Loucy (cell line): ENCODE measurements around the gene C1QTNF3.

Experiments
- H2AFZ ChIP-seq: fragments of 200-600 bp; sonication (generic); 2 replicates; pipeline ENCODE4 v1.6.0; 2016; ENCODE audit warnings: antibody characterized with exemption, mild to moderate bottlenecking, low read length, moderate library complexity
- H3F3A ChIP-seq: fragments of 200-600 bp; 2 replicates; pipeline ENCODE4 v1.6.0; 2016; ENCODE audit warnings: antibody characterized with exemption, low read depth, mild to moderate bottlenecking
- H3K27me3 ChIP-seq: fragments of 200-600 bp; sonication (generic); 2 replicates; pipeline ENCODE4 v1.6.1; 2014; ENCODE audit warnings: low read length, mild to moderate bottlenecking; ENCODE audit not compliant: insufficient read depth, poor library complexity, severe bottlenecking
- H3K36me3 ChIP-seq: fragments of 200-600 bp; sonication (generic); 2 replicates; pipeline ENCODE4 v1.6.1; 2016; ENCODE audit warnings: low read length; ENCODE audit not compliant: insufficient read depth
- H3K4me1 ChIP-seq: fragments of 200-600 bp; sonication (generic); 2 replicates; pipeline ENCODE4 v1.5.1; 2014; ENCODE audit warnings: low read length, mild to moderate bottlenecking; ENCODE audit not compliant: insufficient read depth, poor library complexity, severe bottlenecking
- H3K4me2 ChIP-seq: fragments of 200-600 bp; sonication (generic); 2 replicates; pipeline ENCODE4 v1.6.0; 2014; ENCODE audit warnings: antibody characterized with exemption, low read length, low read depth, mild to moderate bottlenecking; ENCODE audit not compliant: poor library complexity, severe bottlenecking
- H3K4me3 ChIP-seq: fragments of 200-600 bp; sonication (generic); 2 replicates; pipeline ENCODE4 v1.5.1; 2014; ENCODE audit warnings: low read length, mild to moderate bottlenecking, mixed read lengths; ENCODE audit not compliant: poor library complexity, severe bottlenecking
- H3K79me2 ChIP-seq: fragments of 200-600 bp; sonication (generic); 2 replicates; pipeline ENCODE4 v1.6.1; 2014; ENCODE audit warnings: low read length; ENCODE audit not compliant: insufficient read depth
- H3K9ac ChIP-seq: fragments of 200-600 bp; sonication (generic); 2 replicates; pipeline ENCODE4 v1.6.0; 2014; ENCODE audit warnings: mild to moderate bottlenecking, low read depth, low read length, moderate library complexity; ENCODE audit not compliant: poor library complexity, severe bottlenecking
- H3K9me2 ChIP-seq: fragments of 200-600 bp; sonication (generic); replicated peaks from 2 replicates; pipeline ENCODE4 v1.6.1; 2016; ENCODE audit warnings: low read depth, low read length, mixed read lengths
- H3K9me3 ChIP-seq: fragments of 200-600 bp; sonication (generic); 2 replicates; pipeline ENCODE4 v1.6.1; 2014; ENCODE audit warnings: mild to moderate bottlenecking, antibody characterized with exemption, low read length, low read depth; ENCODE audit not compliant: insufficient read depth
- H4K20me1 ChIP-seq: fragments of 200-600 bp; sonication (generic); 2 replicates; pipeline ENCODE4 v1.6.0; 2014; ENCODE audit warnings: antibody characterized with exemption, low read length, mild to moderate bottlenecking; ENCODE audit not compliant: insufficient read depth, poor library complexity, severe bottlenecking
- CTCF ChIP-seq: fragments of 200-600 bp; sonication (generic); conservative IDR thresholded peaks from 2 replicates; pipeline ENCODE4 v1.5.1; 2014; ENCODE audit warnings: mild to moderate bottlenecking, antibody characterized with exemption, low read length
- EZH2phosphoT487 ChIP-seq: fragments of 200-600 bp; IDR thresholded peaks from 2 replicates; pipeline ENCODE4 v1.6.1; 2018; ENCODE audit warnings: antibody characterized with exemption, mild to moderate bottlenecking, moderate library complexity, borderline replicate concordance

The C1QTNF3 gene

GRCh38 chr5:34064656-34065055 lies 21.6 kb upstream of the C1QTNF3 start:
- Histone ChIP-seq H3K9me3 (no peaks in the 10 kb centered on the region), H3K4me2 (no peak overlapping the region), H3K9ac (no peak overlapping the region), H3K4me3 (no peak overlapping the region), H3K27me3 (no peaks in the 10 kb centered on the region), H3F3A (no peaks in the 10 kb centered on the region), H3K9me2 (no peaks in the 10 kb centered on the region), H3K79me2 (no peaks in the 10 kb centered on the region), H4K20me1 (no peaks in the 10 kb centered on the region), H2AFZ (no peak overlapping the region), H3K4me1 (no peaks in the 10 kb centered on the region), H3K36me3 (peaks cover 25% of the 10 kb centered on the region; the same call in 1 of the 2 replicates)
- TF ChIP-seq EZH2phosphoT487 (no peak), CTCF (no peak)

GRCh38 chr5:34062419-34062818 lies 19.4 kb upstream of the C1QTNF3 start:
- no peaks in the 10 kb centered on the region for H3K27me3 ChIP-seq
- H3K4me3 ChIP-seq: no peak overlapping the region
- TF ChIP-seq EZH2phosphoT487: no peak
- no peak for TF ChIP-seq CTCF
- no peaks in the 10 kb centered on the region for H3K9me2 ChIP-seq
- no peaks in the 10 kb centered on the region for H3K79me2 ChIP-seq
- H3K4me2 ChIP-seq: no peak overlapping the region
- H3K9ac ChIP-seq: no peak overlapping the region
- H3K36me3 ChIP-seq: peaks cover 29% of the 10 kb centered on the region; the same call in 1 of the 2 replicates
- no peaks in the 10 kb centered on the region for H4K20me1 ChIP-seq
- no peak overlapping the region for H2AFZ ChIP-seq
- H3F3A ChIP-seq: no peaks in the 10 kb centered on the region
- H3K4me1 ChIP-seq: no peaks in the 10 kb centered on the region
- H3K9me3 ChIP-seq: no peaks in the 10 kb centered on the region

GRCh38 chr5:34061993-34062392 lies 19.0 kb upstream of the C1QTNF3 start:
- no peaks in the 10 kb centered on the region for H3K9me2 ChIP-seq
- no peaks in the 10 kb centered on the region for H3F3A ChIP-seq
- H3K79me2 ChIP-seq: no peaks in the 10 kb centered on the region
- TF ChIP-seq EZH2phosphoT487 (no peak), CTCF (no peak)
- H4K20me1 ChIP-seq: no peaks in the 10 kb centered on the region
- no peaks in the 10 kb centered on the region for H3K4me1 ChIP-seq
- peaks cover 29% of the 10 kb centered on the region; the same call in 1 of the 2 replicates for H3K36me3 ChIP-seq
- no peak overlapping the region for H3K9ac ChIP-seq
- H3K9me3 ChIP-seq: no peaks in the 10 kb centered on the region
- no peak overlapping the region for H2AFZ ChIP-seq
- H3K4me3 ChIP-seq: no peak overlapping the region
- no peaks in the 10 kb centered on the region for H3K27me3 ChIP-seq
- no peak overlapping the region for H3K4me2 ChIP-seq
